HG03060 (cell line): Measurements from ENCODE around the gene EVX2.

Experiments used
- ATAC-seq: cut with Tn5 transposase; IDR thresholded peaks from one replicate; pipeline ENCODE4 v1.9.1; 2021; ENCODE audit warnings: low read depth, moderate number of reproducible peaks; ENCODE audit not compliant: unreplicated experiment

Gene EVX2

DNA sequence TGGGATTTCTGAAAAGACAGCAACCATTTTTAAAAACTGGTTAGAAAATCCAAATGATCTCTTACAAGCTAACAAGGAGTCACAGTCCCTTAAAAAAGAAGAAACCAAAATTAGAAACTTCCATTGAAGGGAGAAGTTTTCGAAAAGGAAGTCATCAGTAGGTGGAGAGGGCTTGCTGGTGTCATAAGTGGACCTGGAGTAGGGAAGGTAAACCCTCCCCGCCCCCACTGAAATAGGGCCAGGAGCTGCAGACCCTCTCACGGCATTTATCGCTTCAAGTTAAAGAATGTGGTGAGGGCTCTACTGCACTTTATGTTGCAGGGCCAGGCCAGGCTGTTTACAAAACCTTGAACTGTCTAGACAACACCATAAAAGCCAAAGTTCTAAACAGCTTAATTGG, 26.2 kb upstream of the EVX2 start:
- no peak for ATAC-seq

DNA sequence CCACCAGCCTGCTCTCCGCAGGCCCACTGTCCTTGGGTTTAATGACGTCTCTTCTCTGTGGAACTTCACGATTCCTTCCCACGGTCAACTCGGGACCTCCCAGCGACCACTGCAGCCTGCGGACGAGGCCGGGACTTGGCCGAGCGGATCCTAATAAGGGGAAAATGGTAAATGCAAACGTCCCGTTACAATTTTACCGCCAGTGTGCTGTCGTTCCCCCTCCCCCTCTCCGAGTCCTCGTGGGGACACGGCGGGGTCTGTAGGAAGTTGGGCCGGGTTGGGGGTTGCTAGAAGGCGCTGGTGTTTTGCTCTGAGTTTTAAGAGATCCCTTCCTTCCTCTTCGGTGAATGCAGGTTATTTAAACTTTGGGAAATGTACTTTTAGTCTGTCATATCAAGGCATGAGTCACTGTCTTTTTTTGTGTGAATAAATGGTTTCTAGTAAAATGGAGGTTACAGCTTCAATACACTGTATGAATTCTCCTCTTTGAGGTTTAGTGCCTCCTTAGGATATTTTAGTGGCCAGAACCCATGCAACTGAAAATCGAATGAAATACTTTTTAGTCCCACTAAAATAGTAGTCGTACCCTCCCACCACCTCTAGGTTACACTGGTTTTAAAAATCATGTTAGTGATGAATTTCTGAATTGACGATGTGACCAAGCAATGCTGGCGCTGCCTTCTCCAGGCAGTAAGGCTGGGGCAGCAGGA, 25.6 kb upstream of the EVX2 start:
- ATAC-seq, result no peak

DNA sequence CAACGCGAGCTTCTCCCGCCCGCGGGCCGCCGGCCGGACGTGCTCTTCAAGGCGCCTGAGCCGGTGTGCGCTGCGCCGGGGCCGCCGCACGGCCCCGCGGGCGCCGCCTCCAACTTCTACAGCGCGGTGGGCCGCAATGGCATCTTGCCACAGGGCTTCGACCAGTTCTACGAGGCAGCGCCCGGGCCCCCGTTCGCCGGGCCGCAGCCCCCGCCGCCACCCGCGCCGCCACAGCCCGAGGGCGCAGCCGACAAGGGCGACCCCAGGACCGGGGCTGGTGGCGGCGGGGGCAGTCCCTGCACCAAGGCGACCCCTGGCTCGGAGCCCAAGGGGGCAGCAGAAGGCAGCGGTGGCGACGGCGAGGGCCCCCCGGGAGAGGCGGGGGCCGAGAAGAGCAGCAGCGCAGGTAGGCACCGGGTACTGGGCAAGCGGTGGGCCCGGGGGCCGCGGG, 24.0 kb upstream of the EVX2 start:
- ATAC-seq, result no peak

DNA sequence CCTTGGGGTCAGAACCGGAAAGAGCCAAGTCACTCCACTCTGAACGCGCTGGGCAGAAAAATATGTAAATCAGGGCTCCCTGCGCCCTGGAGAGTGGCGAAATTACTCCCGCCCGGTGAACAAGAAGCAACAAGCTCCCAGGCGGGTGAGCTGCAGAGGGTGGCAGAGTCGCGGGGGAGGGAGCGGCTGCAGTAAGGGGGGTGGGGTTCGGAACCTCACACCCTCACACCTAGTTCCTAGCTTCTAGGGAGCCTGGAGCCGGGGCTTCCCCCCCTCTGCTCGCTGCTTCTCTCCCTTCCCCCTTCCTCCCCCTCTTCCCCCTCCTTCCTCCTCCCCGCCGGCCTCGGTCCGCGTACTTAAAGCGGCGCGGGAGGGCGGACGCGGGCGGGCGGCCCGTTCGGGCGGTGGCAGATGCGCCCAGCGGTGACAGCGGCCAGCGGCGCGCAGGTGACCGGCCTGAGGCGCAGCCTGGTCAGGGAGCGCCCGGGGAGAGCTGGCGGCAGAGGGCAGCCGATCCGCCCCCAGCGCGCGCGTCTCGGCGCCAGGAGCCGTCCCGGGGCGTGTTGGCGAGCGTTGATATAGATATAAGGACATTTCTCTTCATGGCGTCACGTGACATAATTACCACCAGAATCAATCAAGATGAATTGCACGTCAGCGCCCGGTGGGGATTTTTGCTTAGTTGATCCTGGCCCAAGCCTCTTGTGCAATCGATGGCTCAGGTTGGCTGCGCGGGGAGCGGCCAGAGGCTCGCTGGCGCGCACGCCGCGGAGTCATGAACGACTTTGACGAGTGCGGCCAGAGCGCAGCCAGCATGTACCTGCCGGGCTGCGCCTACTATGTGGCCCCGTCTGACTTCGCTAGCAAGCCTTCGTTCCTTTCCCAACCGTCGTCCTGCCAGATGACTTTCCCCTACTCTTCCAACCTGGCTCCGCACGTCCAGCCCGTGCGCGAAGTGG, 23.1 kb upstream of the EVX2 start, which contains the start of gene HOXD11:
HOXD11 (plus strand) TSS at position 700 of the 959 bp plus-strand sequence; CDS start at position 776, 76 bp downstream.
- ATAC-seq, result no peak

DNA sequence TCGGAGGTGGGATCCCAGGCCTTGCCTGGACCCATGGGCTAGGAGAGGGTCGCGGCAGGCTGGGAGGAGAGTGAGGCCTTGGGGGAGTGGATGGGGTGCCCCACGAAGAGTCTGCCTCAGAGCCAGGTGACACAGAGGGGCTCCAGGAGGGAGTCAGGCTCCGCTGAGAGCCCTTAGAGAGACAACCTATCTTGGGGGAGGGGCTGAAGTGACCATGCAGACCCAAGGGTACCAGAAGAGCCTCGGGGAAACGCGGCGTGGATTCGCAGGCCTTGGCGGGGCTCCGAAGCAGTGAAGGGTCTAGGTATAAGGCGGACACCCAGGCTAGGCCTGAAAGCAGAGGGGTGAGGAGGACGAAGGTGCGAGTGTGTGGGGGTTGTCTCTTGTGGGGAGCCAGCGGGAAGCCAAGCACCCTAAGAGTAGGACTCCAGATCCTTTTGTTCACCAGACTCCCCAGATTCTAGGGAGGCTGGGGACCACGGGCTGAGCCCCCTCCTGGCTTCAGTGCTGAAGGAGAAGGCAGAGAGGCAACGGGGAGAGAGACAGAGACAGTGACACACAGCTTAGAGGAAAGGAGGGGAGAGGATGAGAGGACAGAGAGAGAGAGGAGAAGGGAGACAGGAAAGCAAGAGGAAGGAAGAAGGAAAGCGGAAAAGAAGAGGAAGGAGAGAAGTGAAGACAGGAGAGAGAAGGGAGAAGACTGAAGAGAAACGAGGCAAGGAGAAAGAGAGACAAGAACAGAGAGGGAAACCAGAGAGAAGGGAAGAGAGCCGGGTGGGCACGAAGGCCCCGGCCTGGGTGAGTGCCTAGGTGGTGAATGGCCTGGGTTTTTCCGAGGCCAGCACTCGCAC, 22.2 kb upstream of the EVX2 start:
- no peak for ATAC-seq

DNA sequence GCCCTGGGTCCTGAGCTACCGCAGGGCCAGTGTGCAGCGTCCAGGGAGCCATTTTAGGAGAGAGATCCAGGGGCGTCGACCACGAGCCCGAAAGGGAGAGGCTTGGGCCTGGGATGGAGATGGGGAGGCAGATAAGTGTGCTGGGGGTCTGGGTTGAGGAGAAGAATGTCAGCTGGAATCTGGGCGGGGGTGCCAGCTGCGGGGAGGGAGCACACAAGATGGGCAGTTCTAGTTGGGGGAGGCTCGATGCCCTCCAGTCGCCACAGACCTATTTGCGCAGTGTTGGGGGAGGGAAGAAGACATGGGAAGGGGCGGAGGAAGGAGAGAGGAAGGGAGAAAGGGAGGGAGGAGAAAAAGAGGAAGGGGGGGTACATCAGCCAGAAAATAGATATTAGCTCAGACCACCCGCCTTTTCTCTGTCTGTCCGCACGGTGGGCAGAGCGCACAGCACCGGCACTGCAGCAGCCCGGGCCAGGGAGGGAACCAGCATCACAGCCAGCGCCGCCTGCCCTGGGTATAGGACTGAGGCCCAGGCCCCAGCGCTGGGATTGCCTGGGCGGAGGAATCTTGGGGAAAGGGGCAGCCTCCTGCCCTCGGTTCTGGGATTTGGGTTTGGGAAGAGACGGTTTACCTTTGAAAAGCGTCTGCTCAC, 21.4 kb upstream of the EVX2 start:
- no peak for ATAC-seq

DNA sequence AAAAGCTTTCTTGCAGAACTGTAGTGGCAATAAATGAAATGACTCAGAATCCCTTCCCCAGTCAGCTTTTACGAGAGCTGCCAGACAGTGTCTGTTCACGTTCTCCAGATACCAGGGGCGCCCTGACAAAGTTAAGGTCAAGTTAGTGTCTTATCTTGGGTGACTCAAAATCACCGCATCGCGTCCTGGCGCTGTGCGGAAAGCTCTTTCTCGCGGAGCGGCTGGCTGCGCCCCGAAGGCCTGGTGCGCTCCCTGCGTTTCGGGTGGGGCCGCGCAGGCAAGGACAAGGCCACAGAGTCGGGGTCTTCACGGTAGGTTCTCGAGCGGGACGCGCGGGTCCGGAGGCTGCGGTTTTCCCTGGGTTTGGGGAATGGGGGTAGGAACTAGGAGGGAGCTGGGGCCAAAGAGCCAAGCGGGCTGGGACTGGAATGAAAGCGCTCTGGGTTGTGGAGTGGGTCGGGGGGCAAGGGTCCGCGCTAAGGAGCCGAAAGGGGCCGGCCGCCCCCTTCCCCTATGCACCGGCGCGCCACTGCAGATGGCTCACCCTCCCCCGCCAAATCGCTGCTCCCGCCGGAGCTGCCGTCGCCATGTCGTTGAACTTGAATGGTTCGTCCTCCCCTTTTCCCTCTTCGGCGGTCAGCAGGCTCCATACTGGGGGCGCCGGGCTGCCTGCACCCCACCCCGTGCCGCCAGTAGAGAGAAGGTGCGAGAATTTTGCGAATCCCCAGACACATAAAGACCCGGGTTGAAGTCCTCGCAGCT, 20.7 kb upstream of the EVX2 start:
- no peak for ATAC-seq

DNA sequence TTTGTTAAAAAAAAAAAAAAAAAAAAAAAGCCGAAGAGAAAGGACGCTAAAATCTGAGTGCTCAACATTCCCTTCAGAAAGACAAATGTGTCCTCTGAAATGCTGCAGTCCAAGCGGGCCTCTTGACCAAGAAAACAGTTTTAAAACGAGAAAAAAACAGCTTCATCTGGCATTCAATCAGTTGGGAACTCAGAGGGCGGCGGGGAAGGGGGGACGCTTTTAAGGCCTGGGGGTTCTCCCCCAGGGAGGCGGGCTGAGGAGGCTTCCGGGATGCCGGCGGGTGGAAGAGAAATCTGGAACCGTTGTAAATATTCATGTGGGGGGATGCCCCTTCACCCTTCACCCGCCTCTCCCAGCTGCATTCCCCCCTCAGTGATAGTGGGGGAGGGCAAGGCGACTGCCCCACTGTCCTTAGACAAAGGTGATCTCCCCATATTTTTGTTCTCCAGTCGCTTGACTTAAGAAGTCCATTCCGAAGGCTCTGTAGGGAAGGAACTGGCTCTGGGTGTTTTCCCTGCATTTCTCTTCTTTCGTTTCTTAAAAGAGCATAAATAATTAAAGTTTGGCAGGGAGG, 20.1 kb upstream of the EVX2 start:
- ATAC-seq, result no peak

DNA sequence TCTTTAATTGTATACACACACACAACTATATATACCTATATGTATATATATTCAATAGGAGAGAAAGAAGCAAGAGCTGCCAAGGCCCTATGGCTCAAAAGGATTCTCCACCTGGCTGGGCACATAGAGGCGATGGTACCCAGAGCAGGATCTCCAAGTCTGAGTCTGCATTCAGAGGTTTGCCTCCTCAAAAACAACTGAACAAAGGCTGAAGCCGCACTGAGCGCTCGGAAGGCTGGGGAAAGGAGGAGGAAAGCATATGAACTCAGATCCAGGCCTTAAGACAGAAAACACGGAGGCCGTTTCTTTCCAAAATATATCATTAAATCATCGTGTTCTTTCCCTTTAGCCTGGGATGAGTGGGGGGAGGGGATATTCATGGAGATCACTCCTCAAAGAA, 19.4 kb upstream of the EVX2 start:
- no peak for ATAC-seq

DNA sequence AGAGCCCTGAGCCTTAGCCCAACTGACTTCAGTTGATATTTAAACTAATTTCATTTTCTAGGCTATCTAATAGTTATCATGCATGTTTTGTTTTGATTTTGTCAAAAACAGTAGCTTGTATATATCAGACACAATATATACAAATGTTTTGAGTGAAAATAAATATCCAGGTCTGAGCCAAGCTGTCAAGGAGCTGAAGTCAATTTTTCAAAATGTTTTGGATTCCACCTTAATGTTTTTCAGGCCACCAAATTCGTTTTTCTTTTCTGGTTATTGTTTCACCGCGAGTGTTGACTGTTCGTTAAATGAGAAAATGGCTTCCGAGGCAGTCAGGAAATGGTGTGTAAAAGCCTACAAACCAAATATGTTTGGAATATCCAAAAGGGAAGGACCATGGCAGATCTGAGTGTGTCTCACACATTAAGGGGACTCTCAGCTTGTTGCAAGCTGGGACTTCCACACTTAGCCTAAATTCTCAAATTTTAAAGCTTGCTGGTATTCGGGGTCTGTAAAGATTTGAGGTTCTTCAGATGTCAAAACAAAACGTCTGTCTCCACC, 18.6 kb upstream of the EVX2 start:
- no peak for ATAC-seq

DNA sequence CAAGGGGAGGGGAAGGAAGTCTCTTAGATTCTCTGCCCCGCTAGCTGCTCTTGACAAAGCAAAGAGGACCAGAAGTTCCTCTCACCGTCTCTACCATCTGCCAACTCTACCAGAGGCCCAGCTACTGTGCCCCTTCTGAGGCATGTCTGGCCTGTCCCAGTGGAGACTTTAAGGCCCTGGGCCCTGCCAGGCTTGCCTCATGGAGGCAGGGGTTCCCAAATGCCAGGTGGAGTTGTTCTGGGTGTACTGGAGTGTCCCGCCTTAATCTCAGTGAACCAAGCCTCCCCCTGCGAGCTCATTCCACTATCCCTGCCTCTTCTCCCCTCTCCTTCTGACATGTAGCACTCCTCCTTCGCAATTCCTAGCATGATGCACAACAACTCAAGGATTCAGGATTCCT, 18.1 kb upstream of the EVX2 start:
- ATAC-seq, result no peak

DNA sequence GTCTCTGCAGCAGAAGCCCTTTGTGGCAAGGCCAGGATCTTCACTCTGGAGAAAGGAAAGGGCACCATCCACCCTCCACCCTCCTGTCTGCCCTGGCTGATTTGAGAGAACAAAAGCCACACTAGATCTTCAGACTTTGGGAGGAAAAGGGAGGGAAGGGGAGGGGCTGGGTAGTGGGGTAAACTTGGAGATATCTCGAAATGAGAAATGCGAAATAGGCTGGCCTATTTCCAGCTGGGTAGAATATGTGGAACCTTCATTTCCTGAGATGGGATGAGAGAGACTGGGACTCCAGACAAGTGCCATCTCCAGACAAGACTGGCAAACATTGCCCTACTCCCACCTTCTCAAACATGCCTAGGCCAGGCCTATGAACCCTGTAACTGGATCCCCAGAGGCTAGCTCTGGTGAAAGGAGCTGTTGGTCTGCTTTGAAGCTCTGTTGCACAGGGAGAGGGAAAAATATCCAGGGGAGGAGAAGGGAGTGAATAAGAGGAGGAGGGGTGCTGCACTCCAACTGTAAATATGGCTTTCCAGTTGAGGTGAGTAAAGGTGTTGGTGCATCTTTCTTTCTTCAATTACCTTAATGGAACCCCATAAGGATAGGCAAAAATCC, 17.6 kb upstream of the EVX2 start:
- no peak for ATAC-seq

DNA sequence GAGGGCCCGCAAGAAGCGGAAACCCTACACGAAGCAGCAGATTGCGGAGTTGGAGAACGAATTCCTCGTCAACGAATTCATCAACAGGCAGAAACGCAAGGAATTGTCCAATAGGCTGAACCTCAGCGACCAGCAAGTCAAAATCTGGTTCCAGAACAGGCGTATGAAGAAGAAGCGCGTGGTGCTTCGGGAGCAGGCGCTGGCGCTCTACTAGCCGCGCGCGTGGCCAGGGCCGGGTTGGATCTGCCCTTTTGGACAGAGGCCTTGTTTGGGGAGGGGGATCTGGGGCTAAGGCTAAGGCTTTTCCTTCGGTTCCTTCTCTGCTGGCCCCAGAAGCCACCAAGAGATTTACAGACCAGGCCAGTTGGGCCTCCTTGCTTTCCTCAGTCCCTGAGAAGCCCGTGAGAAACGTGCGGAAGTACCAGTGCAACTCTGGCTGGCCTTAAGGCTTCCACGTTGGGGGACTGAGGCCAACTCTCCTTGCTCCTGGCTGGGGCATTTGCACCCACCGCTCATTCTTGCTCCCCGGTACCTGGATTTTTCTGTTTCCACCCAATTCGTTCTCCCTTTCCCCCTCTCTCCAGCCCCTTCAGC, 16.9 kb upstream of the EVX2 start:
- ATAC-seq, result no peak

DNA sequence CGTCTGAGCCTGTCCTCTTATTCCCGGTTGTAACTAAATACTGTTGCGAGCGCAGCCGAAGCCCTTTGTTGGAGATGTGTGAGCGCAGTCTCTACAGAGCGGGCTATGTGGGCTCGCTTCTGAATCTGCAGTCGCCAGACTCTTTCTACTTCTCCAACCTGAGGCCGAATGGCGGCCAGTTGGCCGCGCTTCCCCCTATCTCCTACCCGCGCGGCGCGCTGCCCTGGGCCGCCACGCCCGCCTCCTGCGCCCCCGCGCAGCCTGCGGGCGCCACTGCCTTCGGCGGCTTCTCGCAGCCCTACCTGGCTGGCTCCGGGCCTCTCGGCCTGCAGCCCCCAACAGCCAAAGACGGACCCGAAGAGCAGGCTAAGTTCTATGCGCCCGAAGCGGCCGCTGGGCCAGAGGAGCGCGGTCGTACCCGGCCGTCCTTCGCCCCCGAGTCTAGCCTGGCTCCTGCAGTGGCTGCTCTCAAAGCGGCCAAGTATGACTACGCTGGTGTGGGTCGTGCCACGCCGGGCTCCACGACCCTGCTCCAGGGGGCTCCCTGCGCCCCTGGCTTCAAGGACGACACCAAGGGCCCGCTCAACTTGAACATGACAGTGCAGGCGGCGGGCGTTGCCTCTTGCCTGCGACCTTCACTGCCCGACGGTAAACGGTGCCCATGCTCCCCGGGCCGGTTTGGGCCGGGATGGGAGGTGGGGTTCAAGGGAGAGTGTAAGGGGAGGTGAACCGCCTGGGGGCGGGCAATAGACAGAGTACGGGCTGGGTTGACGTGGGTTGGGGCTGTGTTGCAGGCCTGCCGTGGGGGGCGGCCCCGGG, 16.2 kb upstream of the EVX2 start, which contains the start of gene HOXD12:
HOXD12 (plus strand) TSS at position 68 of the 819 bp plus-strand sequence; CDS start at position 75, 7 bp downstream.
- no peak for ATAC-seq

DNA sequence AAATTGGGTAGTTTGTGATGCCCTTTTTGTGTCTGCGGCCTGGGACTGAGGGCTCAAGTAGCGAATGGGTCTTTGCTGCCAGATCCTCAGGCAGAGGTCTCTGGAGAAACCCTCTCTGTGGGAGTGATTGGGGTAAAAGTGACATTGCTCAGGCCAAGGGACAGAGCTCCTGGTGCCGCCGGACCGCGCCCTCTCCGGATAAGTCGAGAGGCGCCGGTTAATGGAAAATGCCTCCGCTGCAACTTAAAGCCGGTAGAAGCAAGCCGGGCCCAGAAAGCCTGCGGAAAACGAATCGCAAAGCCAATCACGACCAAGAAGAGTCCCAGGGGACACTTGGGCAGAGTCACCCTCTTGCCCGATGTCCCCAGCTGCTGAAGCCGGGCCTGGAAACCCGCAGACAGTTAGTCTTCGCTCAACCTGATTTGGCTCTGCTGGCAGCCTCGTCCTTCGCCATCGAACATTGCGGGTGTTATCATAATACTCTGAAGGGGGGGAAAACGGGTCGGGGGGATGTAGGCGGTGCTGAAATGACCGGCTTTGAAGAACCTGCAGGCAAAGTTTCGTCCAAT, 15.5 kb upstream of the EVX2 start:
- no peak for ATAC-seq

DNA sequence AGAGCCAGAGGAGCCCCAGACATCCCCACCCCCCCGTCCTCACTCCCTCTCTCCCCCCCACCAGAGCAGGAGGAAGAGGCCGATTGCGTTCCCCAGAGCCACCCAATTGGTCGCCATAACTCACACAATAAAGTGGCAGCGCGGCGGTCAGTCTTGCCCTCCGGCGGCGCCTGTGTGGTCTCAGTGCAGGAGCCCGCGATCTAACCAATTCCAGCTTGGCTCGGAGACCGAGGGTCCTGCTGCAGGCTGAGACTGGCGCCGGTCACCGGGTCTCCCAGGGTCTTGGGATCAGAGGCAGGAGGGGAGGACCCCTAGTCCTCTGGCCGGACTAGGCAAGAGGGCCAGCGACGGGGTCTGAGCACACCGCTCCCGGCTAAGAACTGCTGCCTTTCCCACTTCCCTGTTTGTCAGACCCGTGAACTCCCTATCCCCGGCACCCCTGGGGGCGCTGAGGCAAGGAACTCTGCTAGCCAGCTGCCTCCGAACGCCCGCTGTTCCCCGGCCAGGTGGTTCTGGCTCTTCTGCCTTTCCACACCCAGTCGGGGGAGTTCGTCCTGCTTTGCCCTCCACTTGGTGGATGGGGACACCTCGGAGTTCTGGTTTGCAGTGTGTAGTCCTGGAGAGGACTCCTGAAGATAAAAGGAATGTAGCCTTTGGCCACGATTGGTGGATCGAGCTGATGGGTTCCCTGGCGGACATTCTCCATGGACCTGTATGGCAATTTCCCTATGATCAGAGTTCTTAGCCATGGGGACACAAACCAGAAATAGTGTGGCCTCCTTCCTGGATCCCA, 14.8 kb upstream of the EVX2 start:
- no peak for ATAC-seq
